ENCODE measurements around the gene KLK8.
"Not testable (repeated sequence)": the region's sequence is repeated elsewhere in the genome, so short reads cannot be mapped to it uniquely, and the experiment has no call there.

The KLK8 gene

GRCh38 chr19:50981587-50982146 is 19.7 kb downstream of the KLK8 start:
- no peak for DNase-seq

- no peak for DNase-seq
These were observed 21.2 kb downstream of the KLK8 start for GRCh38 chr19:50980208-50980607.

GRCh38 chr19:50979758-50980157 is 21.6 kb downstream of the KLK8 start:
- DNase-seq: no peak

GRCh38 chr19:50978772-50979390 is 22.5 kb downstream of the KLK8 start:
- DNase-seq: no peak

GRCh38 chr19:50977626-50978025 is 23.8 kb downstream of the KLK8 start:
- DNase-seq: no peak

- no peak for DNase-seq
These were observed 25.6 kb downstream of the KLK8 start for GRCh38 chr19:50975766-50976165.

- no peak for DNase-seq
These were observed 26.5 kb downstream of the KLK8 start for GRCh38 chr19:50974702-50975556.

GRCh38 chr19:50972795-50973376 is 28.5 kb downstream of the KLK8 start:
- no peak for DNase-seq

- not testable (repeated sequence) for DNase-seq
These were observed 31.6 kb downstream of the KLK8 start for GRCh38 chr19:50969810-50970209.

GRCh38 chr19:50969413-50969760 is 32.0 kb downstream of the KLK8 start, which contains the start of gene KLK6:
TSS of gene KLK6 (minus strand) at chr19:50969591. CDS start at chr19:50968104, 1,487 bp downstream.
- no peak for DNase-seq

GRCh38 chr19:50968716-50969412 is 32.5 kb downstream of the KLK8 start:
- no peak for DNase-seq

GRCh38 chr19:50967929-50968715 is 33.3 kb downstream of the KLK8 start:
- no peak for DNase-seq

GRCh38 chr19:50964266-50964665 is 37.1 kb downstream of the KLK8 start:
- no peak for DNase-seq

GRCh38 chr19:50963381-50963780 is 38.0 kb downstream of the KLK8 start:
- DNase-seq: no peak

GRCh38 chr19:50962245-50962644 is 39.2 kb downstream of the KLK8 start:
- no peak for DNase-seq

- DNase-seq: no peak
These were observed 41.5 kb downstream of the KLK8 start for GRCh38 chr19:50959731-50960500.

GRCh38 chr19:50957587-50957986 is 43.8 kb downstream of the KLK8 start:
- no peak for DNase-seq

- DNase-seq: no peak
These were observed 48.5 kb downstream of the KLK8 start, which contains the start of gene KLK5 for GRCh38 chr19:50952910-50953309. TSS of gene KLK5 (minus strand) at chr19:50953038. CDS start at chr19:50952657, 381 bp downstream.

- no peak for DNase-seq
These were observed 51.5 kb downstream of the KLK8 start for GRCh38 chr19:50949861-50950260.

GRCh38 chr19:50947123-50947522 is 54.3 kb downstream of the KLK8 start:
- DNase-seq: no peak
